Mesenchymal stem cell (in vitro differentiated cells and primary cell): Measurements from ENCODE around the gene ANXA5.

ENCODE experiments used
- DNase-seq: peaks from one replicate; pipeline ENCODE4 v3.0.0-alpha.2; 2013
- H2AFZ ChIP-seq: one replicate; pipeline ENCODE4 v1.6.1; 2013; ENCODE audit warnings: low read depth, mild to moderate bottlenecking, control low read depth, inconsistent platforms, low read length, moderate library complexity
- H2AK5ac ChIP-seq: 2 replicates; pipeline ENCODE4 v1.6.1; 2013; ENCODE audit warnings: low read length, moderate library complexity, mild to moderate bottlenecking, inconsistent platforms; ENCODE audit not compliant: severe bottlenecking
- H2BK120ac ChIP-seq: one replicate; pipeline ENCODE4 v1.6.1; 2013; ENCODE audit warnings: low read depth, mild to moderate bottlenecking, inconsistent platforms, low read length, moderate library complexity
- H2BK12ac ChIP-seq, 2 experiments: one replicate each; pipeline ENCODE4 v1.6.1; 2013; ENCODE audit warnings: inconsistent platforms in 2 of 2, low read length in 2 of 2, mild to moderate bottlenecking in 2 of 2, moderate library complexity in 2 of 2, control low read depth in 1 of 2
- H2BK15ac ChIP-seq: one replicate; pipeline ENCODE4 v1.6.1; 2013; ENCODE audit warnings: mild to moderate bottlenecking, low read depth, inconsistent platforms; ENCODE audit not compliant: poor library complexity, severe bottlenecking
- H2BK5ac ChIP-seq: 2 replicates; pipeline ENCODE4 v1.6.1; 2013; ENCODE audit warnings: low read depth, mild to moderate bottlenecking, low read length, control low read depth, inconsistent platforms; ENCODE audit not compliant: poor library complexity, severe bottlenecking
- H3K14ac ChIP-seq, 2 experiments: one replicate each; pipeline ENCODE4 v1.6.1; 2013; ENCODE audit warnings: inconsistent platforms in 2 of 2, low read length in 2 of 2, control low read depth in 1 of 2, mild to moderate bottlenecking in 1 of 2, moderate library complexity in 1 of 2
- H3K18ac ChIP-seq, 2 experiments: one replicate each; pipeline ENCODE4 v1.6.1; 2013; ENCODE audit warnings: inconsistent platforms in 2 of 2, low read length in 2 of 2, control low read depth in 1 of 2, low read depth in 1 of 2, mild to moderate bottlenecking in 1 of 2
- H3K23ac ChIP-seq, 2 experiments: one replicate each; pipeline ENCODE4 v1.6.1; 2013; ENCODE audit warnings: inconsistent platforms in 2 of 2, low read length in 2 of 2, mild to moderate bottlenecking in 2 of 2, moderate library complexity in 2 of 2, control low read depth in 1 of 2
- H3K27ac ChIP-seq: 2 replicates; pipeline ENCODE4 v1.5.1; 2013; ENCODE audit warnings: mild to moderate bottlenecking, moderate library complexity, low read length, control low read depth, inconsistent platforms; ENCODE audit not compliant: poor library complexity, severe bottlenecking
- H3K27me3 ChIP-seq, 2 experiments: 2 replicates each; pipeline versions ENCODE4 v1.6.1 to v1.7.0; 2013; ENCODE audit warnings: low read length in 2 of 2, mild to moderate bottlenecking in 2 of 2, moderate library complexity in 2 of 2, control low read depth in 1 of 2, inconsistent platforms in 1 of 2; ENCODE audit not compliant: control insufficient read depth in 1 of 2, insufficient read depth in 1 of 2
- H3K36me3 ChIP-seq, 2 experiments: 2 replicates each; pipeline versions ENCODE4 v1.6.1 to v1.7.0; 2013; ENCODE audit warnings: low read length in 2 of 2, control low read depth in 1 of 2, inconsistent platforms in 1 of 2, low read depth in 1 of 2, mild to moderate bottlenecking in 1 of 2; ENCODE audit not compliant: insufficient read depth in 2 of 2, control insufficient read depth in 1 of 2
- H3K4ac ChIP-seq, 2 experiments: one replicate each; pipeline ENCODE4 v1.6.1; 2013; ENCODE audit warnings: inconsistent platforms in 2 of 2, low read length in 2 of 2, mild to moderate bottlenecking in 2 of 2, moderate library complexity in 2 of 2, control low read depth in 1 of 2, low read depth in 1 of 2
- H3K4me1 ChIP-seq: 2 replicates; pipeline ENCODE4 v1.6.1; 2013; ENCODE audit warnings: low read depth, low read length, control low read depth; ENCODE audit not compliant: control insufficient read depth, insufficient read depth
- H3K4me2 ChIP-seq: 2 replicates; pipeline ENCODE4 v1.6.1; 2013; ENCODE audit warnings: low read length, mild to moderate bottlenecking, inconsistent platforms; ENCODE audit not compliant: poor library complexity, severe bottlenecking
- H3K4me3 ChIP-seq, 2 experiments: 2 replicates each; pipeline versions ENCODE4 v1.5.1 to v1.7.0; 2013; ENCODE audit warnings: low read length in 2 of 2, mild to moderate bottlenecking in 2 of 2, control low read depth in 1 of 2, low read depth in 1 of 2; ENCODE audit not compliant: insufficient read depth in 1 of 2
- H3K79me1 ChIP-seq: replicated peaks from 2 replicates; pipeline ENCODE4 v1.6.1; 2013; ENCODE audit warnings: mild to moderate bottlenecking, control low read depth, low read length, inconsistent platforms; ENCODE audit not compliant: poor library complexity, severe bottlenecking
- H3K9ac ChIP-seq: 2 replicates; pipeline ENCODE4 v1.7.0; 2013; ENCODE audit warnings: mild to moderate bottlenecking, low read length, moderate library complexity
- H3K9me3 ChIP-seq: 2 replicates; pipeline ENCODE4 v1.7.0; 2013; ENCODE audit warnings: mild to moderate bottlenecking, low read length; ENCODE audit not compliant: control insufficient read depth
- H4K8ac ChIP-seq: one replicate; pipeline ENCODE4 v1.6.1; 2013; ENCODE audit warnings: inconsistent platforms, mild to moderate bottlenecking, low read length, moderate library complexity
- H4K91ac ChIP-seq: one replicate; pipeline ENCODE4 v1.6.1; 2013; ENCODE audit warnings: mild to moderate bottlenecking, low read length, inconsistent platforms
- WGBS: methylation state at CpG from one replicate; pipeline ENCODE4 v1.1.7; 2013; ENCODE audit warnings: mixed read lengths; 5-methylcytosine and 5-hydroxymethylcytosine counted together

ANXA5 gene

GRCh38 chr4:121677524-121677923 lies 19.3 kb downstream of the ANXA5 start:
- Histone ChIP-seq H3K27ac (no peak overlapping the region), H2BK12ac (no peak overlapping the region), H2BK5ac (no peak overlapping the region), H2BK15ac (no peak overlapping the region), H4K8ac (no peak overlapping the region), H3K4ac (no peak overlapping the region), H3K79me1 (peaks cover 2% of the 10 kb centered on the region), H3K14ac (no peak overlapping the region), H3K4me2 (no peak overlapping the region), H2AK5ac (no peak overlapping the region), H3K36me3 (peaks cover 10 to 97% of the 10 kb centered on the region in 2 experiments), H3K27me3 (no peaks in the 10 kb centered on the region), H3K18ac (no peak overlapping the region), H2AFZ (no peak overlapping the region), H3K9me3 (no peaks in the 10 kb centered on the region), H3K4me1 (peaks cover 10% of the 10 kb centered on the region), H3K9ac (no peak overlapping the region), H4K91ac (no peak overlapping the region), H3K4me3 (no peak overlapping the region), H2BK120ac (no peak overlapping the region), H3K23ac (no peak overlapping the region)
- WGBS = no CpG with 5 or more reads among the region's 1 CpG
- no peak for DNase-seq

GRCh38 chr4:121676345-121677075 lies 20.3 kb downstream of the ANXA5 start:
- Histone ChIP-seq H3K9me3 (no peaks in the 10 kb centered on the region), H3K4me3 (no peak overlapping the region), H2BK12ac (no peak overlapping the region), H2BK5ac (no peak overlapping the region), H4K91ac (no peak overlapping the region), H3K23ac (no peak overlapping the region), H2BK15ac (no peak overlapping the region), H3K4me1 (peaks cover 10% of the 10 kb centered on the region), H3K9ac (peak overlapping the region; percentile 53), H3K27ac (peak overlapping the region; percentile 15), H2AFZ (no peak overlapping the region), H4K8ac (no peak overlapping the region), H3K27me3 (no peaks in the 10 kb centered on the region), H3K4ac (no peak overlapping the region), H3K14ac (no peak overlapping the region), H3K4me2 (no peak overlapping the region), H2AK5ac (no peak overlapping the region), H3K79me1 (peaks cover 2% of the 10 kb centered on the region), H3K36me3 (peaks cover 10 to 97% of the 10 kb centered on the region in 2 experiments), H2BK120ac (no peak overlapping the region), H3K18ac (no peak overlapping the region)
- DNase-seq = no peak
- WGBS = 86% methylated on average over 6 of the region's 6 CpGs

- Histone ChIP-seq H3K4ac (no peak overlapping the region), H3K27ac (peak overlapping the region; percentile 34), H3K9ac (peak overlapping the region; percentile 53), H2BK5ac (no peak overlapping the region), H4K8ac (no peak overlapping the region), H3K4me2 (no peak overlapping the region), H2AFZ (no peak overlapping the region), H3K27me3 (no peaks in the 10 kb centered on the region), H2BK12ac (no peak overlapping the region), H3K14ac (no peak overlapping the region), H3K18ac (no peak overlapping the region), H3K79me1 (peaks cover 2% of the 10 kb centered on the region), H3K9me3 (no peaks in the 10 kb centered on the region), H4K91ac (no peak overlapping the region), H2BK120ac (no peak overlapping the region), H2BK15ac (no peak overlapping the region), H3K23ac (no peak overlapping the region), H3K4me1 (peaks cover 10% of the 10 kb centered on the region), H3K4me3 (no peak overlapping the region), H2AK5ac (no peak overlapping the region), H3K36me3 (peaks cover 10 to 97% of the 10 kb centered on the region in 2 experiments)
- peak; percentile 61 for DNase-seq
- WGBS = 67% methylated on average over 2 of the region's 2 CpGs
Measured at GRCh38 chr4:121675715-121676114, 21.1 kb downstream of the ANXA5 start.

GRCh38 chr4:121674696-121675095 lies 22.1 kb downstream of the ANXA5 start:
- no peak overlapping the region for H3K4me3 ChIP-seq
- H3K27me3 ChIP-seq = no peaks in the 10 kb centered on the region
- H3K23ac ChIP-seq = no peak overlapping the region
- no CpG with 5 or more reads among the region's 2 CpGs for WGBS
- H2AFZ ChIP-seq = no peak overlapping the region
- H3K4me1 ChIP-seq = peaks cover 9% of the 10 kb centered on the region
- H2BK15ac ChIP-seq = no peak overlapping the region
- no peak for DNase-seq
- H3K9me3 ChIP-seq = no peaks in the 10 kb centered on the region
- H3K36me3 ChIP-seq = peaks cover 7 to 97% of the 10 kb centered on the region in 2 experiments
- H4K8ac ChIP-seq = no peak overlapping the region
- no peak overlapping the region for H2BK12ac ChIP-seq
- no peak overlapping the region for H3K18ac ChIP-seq
- no peak overlapping the region for H2BK5ac ChIP-seq
- peaks cover 2% of the 10 kb centered on the region for H3K79me1 ChIP-seq
- H3K4me2 ChIP-seq = no peak overlapping the region
- H2AK5ac ChIP-seq = no peak overlapping the region
- peak overlapping the region; percentile 10 for H3K9ac ChIP-seq
- H3K27ac ChIP-seq = no peak overlapping the region
- no peak overlapping the region for H3K4ac ChIP-seq
- no peak overlapping the region for H2BK120ac ChIP-seq
- no peak overlapping the region for H3K14ac ChIP-seq
- H4K91ac ChIP-seq = no peak overlapping the region
